Endothelial cell (in vitro differentiated cells): ENCODE data around the gene AGBL4. TPM values are rescaled to one million over a fixed set of nuclear protein-coding genes. Genes with fewer than 3 reads are reported as not detected.

Source experiments
- DNase-seq: peaks from one replicate; pipeline ENCODE4 v3.0.0; 2021; ENCODE audit warnings: low spot score
- H3K27ac Mint-ChIP-seq: one replicate; pipeline ENCODE4 v1.8.0; 2021; ENCODE audit warnings: mixed read lengths, inconsistent platforms; ENCODE audit not compliant: unreplicated experiment
- H3K27me3 Mint-ChIP-seq: one replicate; pipeline ENCODE4 v1.8.0; 2021; ENCODE audit warnings: mild to moderate bottlenecking, moderate library complexity, mixed read lengths, inconsistent platforms; ENCODE audit not compliant: unreplicated experiment
- H3K36me3 Mint-ChIP-seq: one replicate; pipeline ENCODE4 v1.8.0; 2021; ENCODE audit warnings: mild to moderate bottlenecking, low read depth, mixed read lengths, inconsistent platforms; ENCODE audit not compliant: unreplicated experiment
- H3K4me1 Mint-ChIP-seq: one replicate; pipeline ENCODE4 v1.8.0; 2021; ENCODE audit warnings: mild to moderate bottlenecking, mixed read lengths, inconsistent platforms; ENCODE audit not compliant: unreplicated experiment
- H3K4me3 Mint-ChIP-seq: one replicate; pipeline ENCODE4 v1.8.0; 2021; ENCODE audit warnings: mild to moderate bottlenecking, mixed read lengths, inconsistent platforms; ENCODE audit not compliant: unreplicated experiment
- H3K9me3 Mint-ChIP-seq: one replicate; pipeline ENCODE4 v1.8.0; 2021; ENCODE audit warnings: mixed read lengths, inconsistent platforms; ENCODE audit not compliant: unreplicated experiment
- total RNA-seq: library from RNA; stranded (reverse); fragmentation: NEBNext Ultra II Directional; extraction: Animal tissue kit (Norgen Biotek cat#: 25700); gene quantifications from one replicate; pipeline ENCODE4 v1.2.1, GENCODE V29; 2021; ENCODE audit not compliant: unreplicated experiment
- TF ChIP-seq, protein P1 (sequence below): fragments of 200-600 bp; sonication (generic); IDR thresholded peaks from one replicate; pipeline ENCODE4 v1.5.0; 2021; ENCODE audit warnings: antibody characterized with exemption; ENCODE audit not compliant: unreplicated experiment

AGBL4 gene
- total RNA-seq, 1 donor from 2014 or later = 0.51 TPM

DNA sequence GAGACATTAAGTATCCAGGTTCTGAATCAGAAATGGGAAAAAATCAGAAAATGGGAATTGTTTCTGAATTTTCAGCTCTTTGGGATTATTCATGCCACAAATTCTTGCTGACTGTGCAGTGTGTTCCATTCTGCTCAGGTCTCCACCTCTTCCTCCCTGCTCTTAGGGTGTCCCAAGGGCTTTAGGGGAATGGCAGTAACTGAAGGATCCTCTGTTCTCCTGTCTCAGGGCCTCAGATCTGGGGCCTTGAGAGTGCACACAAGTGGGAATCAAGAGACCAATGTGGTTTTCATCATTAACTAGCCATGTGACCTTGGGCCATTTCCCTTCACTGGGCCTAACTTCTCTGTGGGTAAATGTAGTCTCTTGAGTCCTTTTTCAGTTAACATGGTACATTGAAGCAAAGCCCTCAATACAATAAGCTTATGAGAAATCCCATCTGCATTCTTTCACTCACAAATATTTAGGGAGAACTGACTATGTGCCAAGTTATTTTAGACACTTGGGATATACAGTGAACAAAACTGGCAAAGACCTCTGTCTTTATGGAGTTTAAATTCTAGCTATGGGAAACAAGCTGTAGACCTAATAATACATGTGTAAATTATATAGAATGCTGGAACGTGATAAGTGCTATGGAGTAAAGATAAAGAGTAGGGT, 1476.1 kb downstream of the AGBL4 start:
- H3K4me3 Mint-ChIP-seq = no peak overlapping the region
- no peaks in the 10 kb centered on the region for H3K36me3 Mint-ChIP-seq
- TF ChIP-seq, protein P1, sequence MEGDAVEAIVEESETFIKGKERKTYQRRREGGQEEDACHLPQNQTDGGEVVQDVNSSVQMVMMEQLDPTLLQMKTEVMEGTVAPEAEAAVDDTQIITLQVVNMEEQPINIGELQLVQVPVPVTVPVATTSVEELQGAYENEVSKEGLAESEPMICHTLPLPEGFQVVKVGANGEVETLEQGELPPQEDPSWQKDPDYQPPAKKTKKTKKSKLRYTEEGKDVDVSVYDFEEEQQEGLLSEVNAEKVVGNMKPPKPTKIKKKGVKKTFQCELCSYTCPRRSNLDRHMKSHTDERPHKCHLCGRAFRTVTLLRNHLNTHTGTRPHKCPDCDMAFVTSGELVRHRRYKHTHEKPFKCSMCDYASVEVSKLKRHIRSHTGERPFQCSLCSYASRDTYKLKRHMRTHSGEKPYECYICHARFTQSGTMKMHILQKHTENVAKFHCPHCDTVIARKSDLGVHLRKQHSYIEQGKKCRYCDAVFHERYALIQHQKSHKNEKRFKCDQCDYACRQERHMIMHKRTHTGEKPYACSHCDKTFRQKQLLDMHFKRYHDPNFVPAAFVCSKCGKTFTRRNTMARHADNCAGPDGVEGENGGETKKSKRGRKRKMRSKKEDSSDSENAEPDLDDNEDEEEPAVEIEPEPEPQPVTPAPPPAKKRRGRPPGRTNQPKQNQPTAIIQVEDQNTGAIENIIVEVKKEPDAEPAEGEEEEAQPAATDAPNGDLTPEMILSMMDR = no peak
- DNase-seq = no peak
- H3K9me3 Mint-ChIP-seq = no peaks in the 10 kb centered on the region
- no peak overlapping the region for H3K27ac Mint-ChIP-seq
- no peaks in the 10 kb centered on the region for H3K27me3 Mint-ChIP-seq
- peaks cover 6% of the 10 kb centered on the region for H3K4me1 Mint-ChIP-seq

DNA sequence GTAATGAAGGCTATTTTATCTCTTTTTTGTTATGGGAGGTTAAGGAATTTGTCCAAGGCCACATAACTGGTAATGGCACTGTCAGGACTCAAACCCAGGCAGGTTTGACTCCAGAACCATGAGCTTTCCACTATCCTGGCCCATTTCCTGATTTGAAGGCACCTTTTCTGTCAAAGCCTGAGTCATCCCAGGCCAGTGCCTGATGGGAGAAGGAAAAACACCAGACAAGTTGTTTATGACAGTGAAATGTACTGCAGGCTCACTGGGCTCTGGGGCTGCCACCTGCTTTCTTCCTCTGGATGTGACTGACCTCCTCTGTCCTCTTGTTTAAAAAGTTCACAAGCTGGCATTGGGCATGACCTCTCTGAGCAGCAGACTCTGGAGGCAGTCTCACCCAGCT, 1479.9 kb downstream of the AGBL4 start:
- Mint-ChIP-seq H3K4me1 (no peaks in the 10 kb centered on the region), H3K36me3 (no peaks in the 10 kb centered on the region), H3K4me3 (no peak overlapping the region), H3K27me3 (peaks cover 2% of the 10 kb centered on the region), H3K9me3 (no peaks in the 10 kb centered on the region), H3K27ac (no peak overlapping the region)
- DNase-seq = no peak
- TF ChIP-seq, protein P1 = no peak

DNA sequence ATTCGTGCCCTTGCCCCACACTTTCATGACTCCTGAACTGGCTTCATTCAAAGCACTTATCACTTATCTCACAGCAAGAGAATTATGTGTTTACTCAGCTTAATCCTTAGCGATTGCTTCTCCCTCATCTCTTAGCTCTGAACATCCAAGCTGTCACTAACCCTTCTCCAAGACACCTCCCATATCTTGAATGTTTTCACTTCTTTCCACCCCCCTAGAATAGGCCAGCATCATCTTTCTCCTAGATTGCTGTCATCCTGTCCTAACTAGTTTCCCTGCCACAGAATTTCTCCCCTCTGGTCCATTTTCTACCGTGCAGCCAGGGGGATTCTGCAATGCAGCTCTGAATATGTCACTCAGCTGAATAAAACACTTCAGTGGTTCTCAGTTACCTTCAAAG, 1483.2 kb downstream of the AGBL4 start:
- Mint-ChIP-seq H3K27me3 (peaks cover 6% of the 10 kb centered on the region), H3K9me3 (no peaks in the 10 kb centered on the region), H3K27ac (no peak overlapping the region), H3K36me3 (no peaks in the 10 kb centered on the region), H3K4me1 (no peaks in the 10 kb centered on the region), H3K4me3 (no peak overlapping the region)
- DNase-seq = no peak
- TF ChIP-seq, protein P1 = no peak

DNA sequence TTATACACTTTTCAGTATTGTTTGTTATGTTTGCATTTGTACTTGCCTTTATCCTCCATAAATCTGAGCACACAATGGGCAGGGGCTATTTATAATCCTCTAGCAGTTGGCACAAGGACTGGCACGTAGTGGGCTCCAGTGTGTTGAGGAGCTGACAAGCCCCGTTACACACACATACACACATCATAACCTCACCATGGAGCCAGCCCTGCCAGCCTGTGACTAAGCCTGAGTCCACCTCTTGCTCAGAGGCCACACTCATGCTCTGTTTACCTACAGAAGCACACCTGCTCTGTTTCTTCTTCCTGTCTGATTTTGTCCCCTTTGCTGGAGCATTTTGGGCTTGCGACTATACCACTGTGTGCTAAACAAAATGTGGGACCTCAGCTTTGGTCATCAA, 1487.3 kb downstream of the AGBL4 start:
- DNase-seq = no peak
- H3K27ac Mint-ChIP-seq = no peak overlapping the region
- TF ChIP-seq, protein P1 = no peak
- peaks cover 5% of the 10 kb centered on the region for H3K27me3 Mint-ChIP-seq
- H3K9me3 Mint-ChIP-seq = no peaks in the 10 kb centered on the region
- no peaks in the 10 kb centered on the region for H3K36me3 Mint-ChIP-seq
- peaks cover 2% of the 10 kb centered on the region for H3K4me1 Mint-ChIP-seq
- H3K4me3 Mint-ChIP-seq = no peak overlapping the region

DNA sequence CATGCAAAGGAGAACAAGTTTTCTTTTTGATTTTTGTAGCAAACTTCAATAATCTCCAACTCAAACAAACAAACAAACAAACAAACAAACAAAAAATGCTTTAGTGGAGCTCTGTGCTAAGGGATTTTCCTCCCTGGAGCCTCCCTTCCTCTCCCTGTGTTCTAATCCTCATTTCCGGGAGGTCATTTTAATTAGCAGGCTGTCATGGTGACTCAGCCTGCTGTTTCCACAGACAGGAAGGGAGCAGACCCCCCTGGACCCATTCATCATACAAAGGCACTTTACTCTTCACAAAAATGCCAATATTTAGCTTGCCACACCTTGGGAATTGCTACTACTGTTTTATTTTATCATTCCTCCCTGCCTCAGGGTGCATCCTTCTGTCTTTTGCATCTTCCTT, 1490.8 kb downstream of the AGBL4 start:
- TF ChIP-seq, protein P1 = no peak
- Mint-ChIP-seq H3K27ac (no peak overlapping the region), H3K4me1 (peaks cover 4% of the 10 kb centered on the region), H3K36me3 (no peaks in the 10 kb centered on the region), H3K9me3 (no peaks in the 10 kb centered on the region), H3K27me3 (peaks cover 6% of the 10 kb centered on the region), H3K4me3 (no peak overlapping the region)
- DNase-seq = no peak
